Stimulated activated CD4-positive, alpha-beta T cell treated with anti-CD3 and anti-CD28 coated beads, Interleukin-1b, Interleukin-23, amount 100 ng/mL, for 24 hours (primary cell): ENCODE measurements around the gene CLEC3B.
"Not testable (repeated sequence)": the region's sequence is repeated elsewhere in the genome, so short reads cannot be mapped to it uniquely, and the experiment has no call there.

ENCODE experiments used
- DNase-seq, 4 experiments: peaks; one replicate each; pipeline ENCODE4 v3.0.0-alpha.2; 2020; ENCODE audit warnings: low read depth in 4 of 4, low spot score in 1 of 4

CLEC3B gene

GRCh38 chr3:45035441-45036301 lies 9.6 kb downstream of the CLEC3B start:
- peak in 1 of 4 experiments; percentile 8 for DNase-seq

- peak; percentile 77 to 89 (median 82) for DNase-seq
Measured at GRCh38 chr3:45037720-45038455, 11.8 kb downstream of the CLEC3B start.

GRCh38 chr3:45041666-45042065 lies 15.6 kb downstream of the CLEC3B start:
- no peak for DNase-seq

- DNase-seq, result no peak
Measured at GRCh38 chr3:45042162-45042561, 16.1 kb downstream of the CLEC3B start.

- DNase-seq, result no peak
Measured at GRCh38 chr3:45043728-45044299, 17.7 kb downstream of the CLEC3B start.

GRCh38 chr3:45048244-45048643 lies 22.1 kb downstream of the CLEC3B start:
- DNase-seq, result no peak

- no peak for DNase-seq
Measured at GRCh38 chr3:45049807-45050206, 23.7 kb downstream of the CLEC3B start.

GRCh38 chr3:45051685-45052084 lies 25.6 kb downstream of the CLEC3B start:
- DNase-seq, result no peak

GRCh38 chr3:45053805-45054195 lies 27.7 kb downstream of the CLEC3B start:
- DNase-seq, result not testable (repeated sequence)

- no peak for DNase-seq
Measured at GRCh38 chr3:45054196-45054857, 28.2 kb downstream of the CLEC3B start.

- no peak for DNase-seq
Measured at GRCh38 chr3:45055032-45055410, 28.9 kb downstream of the CLEC3B start.

- no peak for DNase-seq
Measured at GRCh38 chr3:45055411-45056143, 29.5 kb downstream of the CLEC3B start.

- DNase-seq, result no peak
Measured at GRCh38 chr3:45056608-45057301, 30.7 kb downstream of the CLEC3B start.

GRCh38 chr3:45057557-45057956 lies 31.5 kb downstream of the CLEC3B start:
- DNase-seq, result no peak

- no peak for DNase-seq
Measured at GRCh38 chr3:45059132-45059531, 33.0 kb downstream of the CLEC3B start.

GRCh38 chr3:45060165-45060892 lies 34.2 kb downstream of the CLEC3B start:
- no peak for DNase-seq

GRCh38 chr3:45062697-45063070 lies 36.6 kb downstream of the CLEC3B start:
- DNase-seq, result no peak

GRCh38 chr3:45064512-45065372 lies 38.6 kb downstream of the CLEC3B start:
- peak; percentile 10 to 42 (median 28) for DNase-seq

GRCh38 chr3:45065373-45065720 lies 39.2 kb downstream of the CLEC3B start:
- no peak for DNase-seq
